COR-L47 (cell line): ENCODE data around the gene POLR1C.
"Not testable (repeated sequence)": the region's sequence is repeated elsewhere in the genome, so short reads cannot be mapped to it uniquely, and the experiment has no call there.

Source experiments
- DNase-seq: peaks from one replicate; lab custom pipeline; 2025; lab: John Stamatoyannopoulos, UW

Gene POLR1C

DNA sequence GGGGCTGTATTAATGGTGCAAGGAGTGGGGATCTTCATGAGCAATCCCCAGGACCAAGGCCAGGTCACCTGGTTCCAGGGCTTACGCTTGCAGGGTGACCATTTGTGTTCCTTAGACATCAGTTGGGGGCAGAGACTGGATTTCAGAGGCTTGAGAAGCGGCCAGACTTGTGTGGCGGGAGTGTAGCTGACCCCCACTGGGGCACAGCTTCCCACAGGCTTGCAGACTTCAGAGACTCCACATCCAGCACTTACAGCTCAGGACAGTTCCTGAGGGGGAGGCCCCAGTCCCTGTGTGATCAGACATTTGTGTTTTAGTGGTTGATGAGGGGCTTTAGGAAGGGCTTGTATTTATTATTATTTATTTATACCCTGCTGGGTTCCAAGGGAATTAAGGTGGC is 24.2 kb upstream of the POLR1C start:
- no peak for DNase-seq

- no peak for DNase-seq
These were observed 23.7 kb upstream of the POLR1C start for GRCh38 chr6:43493230-43493629.

DNA sequence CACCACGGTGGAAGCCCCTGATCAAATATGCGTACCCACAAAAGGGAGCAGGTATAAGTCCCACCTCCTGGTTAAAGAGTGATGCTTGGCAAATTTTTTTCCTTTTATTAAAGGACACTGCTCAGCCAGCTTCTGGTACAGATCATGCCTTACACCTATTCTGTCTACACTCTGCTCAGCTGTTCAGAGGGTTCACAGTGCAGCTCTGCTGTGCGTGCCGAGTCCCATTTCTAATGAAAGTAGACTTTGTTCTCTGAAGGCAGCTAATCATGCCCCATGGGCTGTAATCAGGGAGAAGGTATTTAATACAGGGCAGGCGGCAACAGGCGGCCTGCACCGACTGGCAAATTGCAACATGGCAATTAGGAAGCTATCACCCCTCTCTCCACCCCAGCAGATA is 23.1 kb upstream of the POLR1C start:
- no peak for DNase-seq

- DNase-seq: no peak
These were observed 22.6 kb upstream of the POLR1C start for GRCh38 chr6:43494321-43494720.

- DNase-seq: no peak
These were observed 22.1 kb upstream of the POLR1C start for GRCh38 chr6:43494766-43495165.

GRCh38 chr6:43495409-43495941 is 21.4 kb upstream of the POLR1C start:
- DNase-seq: no peak

- no peak for DNase-seq
These were observed 20.3 kb upstream of the POLR1C start for GRCh38 chr6:43496370-43497128.

DNA sequence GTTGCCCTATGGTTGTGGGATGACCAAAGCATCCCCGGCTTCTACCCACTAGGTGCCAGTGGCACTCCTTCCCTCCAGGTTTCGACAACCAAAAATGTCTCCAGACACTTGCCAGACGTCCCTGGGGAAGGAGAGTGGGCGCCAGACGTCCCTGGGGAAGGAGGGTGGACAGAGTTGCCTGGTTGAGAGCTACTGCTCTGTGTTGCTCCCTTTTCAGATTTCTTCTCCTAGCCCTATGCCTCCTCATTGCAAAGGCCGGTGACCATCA is 19.8 kb upstream of the POLR1C start:
- no peak for DNase-seq

DNA sequence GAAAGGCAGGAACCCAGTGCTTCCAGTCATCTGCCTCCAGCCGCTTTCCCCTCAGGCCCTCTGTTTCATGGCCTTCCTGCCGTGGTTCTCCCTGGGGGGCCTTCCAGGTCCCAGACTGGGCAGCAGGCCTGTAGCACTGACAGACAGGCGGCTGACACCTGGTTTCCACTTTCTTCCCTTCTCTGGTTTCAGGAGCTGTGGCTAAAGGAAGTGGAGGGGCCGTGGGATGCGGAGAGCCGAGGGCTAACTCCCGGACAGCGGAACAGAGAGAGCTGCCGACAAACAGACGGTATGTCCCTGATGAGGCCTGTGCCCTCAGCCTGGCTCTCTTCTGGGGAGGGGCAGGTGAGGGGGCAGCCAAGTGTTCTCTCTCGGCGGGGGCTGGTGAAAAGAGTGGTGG is 19.2 kb upstream of the POLR1C start:
- no peak for DNase-seq

DNA sequence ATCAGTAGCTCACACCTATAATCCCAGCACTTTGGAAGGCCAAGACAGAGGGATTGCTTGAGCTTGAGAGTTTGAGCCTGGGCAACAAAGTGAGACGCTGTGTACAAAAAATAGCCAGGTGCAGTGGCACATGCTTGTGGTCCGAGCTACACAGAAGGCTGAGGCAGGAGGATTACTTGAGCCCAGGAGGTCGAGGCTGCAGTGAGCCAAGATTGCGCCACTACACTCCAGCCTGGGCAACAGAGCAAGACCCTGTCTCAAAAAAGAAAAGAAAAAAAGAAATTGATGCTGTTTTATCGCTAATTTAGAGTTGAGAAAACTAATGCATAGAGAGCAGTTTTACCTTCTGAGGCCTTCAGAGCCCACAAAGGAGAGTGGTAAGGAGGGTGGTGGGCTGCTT is 18.6 kb upstream of the POLR1C start:
- not testable (repeated sequence) for DNase-seq

DNA sequence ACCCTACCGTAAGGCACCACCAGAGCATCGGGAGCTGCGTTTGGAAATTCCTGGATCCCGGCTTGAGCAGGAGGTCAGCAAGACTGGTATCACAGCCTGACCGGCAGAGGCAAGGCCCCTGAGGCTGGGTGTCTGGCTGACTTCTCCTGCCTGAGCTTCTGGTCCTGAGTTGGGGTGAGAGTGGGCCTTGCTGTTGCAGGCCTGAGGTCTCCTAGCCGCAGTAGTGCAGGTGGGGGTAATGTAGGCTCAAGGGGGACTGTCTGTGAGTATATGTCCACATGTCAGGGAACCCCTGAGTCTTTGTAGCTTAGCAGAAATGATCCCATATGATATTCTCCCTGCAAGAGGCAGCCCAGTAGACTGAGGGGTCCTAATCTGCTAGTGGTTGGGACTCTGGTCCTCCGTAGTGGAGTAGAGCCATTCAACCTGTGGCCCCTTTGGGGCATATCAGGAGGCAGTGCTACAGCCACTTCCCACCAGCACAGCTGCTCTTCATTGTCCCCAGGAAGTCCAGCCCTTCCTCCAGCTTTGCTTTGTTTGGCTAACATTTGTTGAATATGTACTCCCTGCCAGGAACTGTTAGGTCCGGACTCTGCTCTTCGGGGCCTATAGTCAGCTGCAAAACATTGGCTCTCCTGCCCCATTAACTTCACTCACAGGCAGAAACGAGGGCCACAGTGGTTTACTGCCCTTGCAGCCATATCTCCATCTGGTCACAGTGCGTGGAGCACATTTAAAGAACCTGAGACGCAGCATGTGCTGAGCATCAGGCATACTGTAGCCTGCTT is 17.7 kb upstream of the POLR1C start:
- DNase-seq: no peak

DNA sequence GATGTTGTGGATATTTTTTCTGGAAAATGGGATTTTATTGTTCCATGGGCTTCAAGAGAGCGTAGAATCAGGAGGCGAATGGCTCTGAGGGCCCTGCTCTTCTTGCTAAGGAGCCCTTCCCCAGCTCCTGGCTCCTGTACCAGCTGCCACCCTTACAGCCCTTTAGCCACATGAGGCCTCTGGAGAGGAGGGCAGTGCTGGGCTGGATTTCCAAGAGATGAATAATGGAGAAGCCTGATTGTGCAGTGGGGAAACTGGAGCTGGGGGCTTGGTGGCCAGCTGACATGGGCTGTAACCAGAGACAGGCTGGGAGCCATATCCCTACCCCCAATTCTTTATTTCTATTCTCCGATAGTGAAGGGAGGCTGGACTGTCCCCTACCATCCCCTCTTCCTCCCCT is 16.0 kb upstream of the POLR1C start:
- DNase-seq: no peak

DNA sequence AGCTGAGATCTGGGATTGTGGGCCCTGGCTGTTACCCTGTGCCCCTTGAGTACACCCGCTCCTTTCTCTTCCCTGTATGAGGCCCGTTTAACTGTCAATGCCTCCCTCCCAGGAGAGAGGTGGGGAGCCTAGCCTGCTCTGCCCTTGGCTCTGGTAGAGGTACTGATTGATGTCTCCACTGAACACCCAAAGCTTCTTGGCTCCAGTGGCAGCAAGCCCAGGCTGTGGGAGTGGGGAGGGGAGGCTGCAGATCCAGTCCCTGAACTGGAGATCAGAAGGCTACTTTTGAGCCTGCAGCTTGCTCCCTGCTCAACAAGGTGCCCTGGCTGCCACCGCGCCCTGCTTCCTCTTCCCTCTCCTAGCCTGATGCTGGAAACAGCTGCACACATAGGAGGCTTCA is 14.2 kb upstream of the POLR1C start:
- no peak for DNase-seq

DNA sequence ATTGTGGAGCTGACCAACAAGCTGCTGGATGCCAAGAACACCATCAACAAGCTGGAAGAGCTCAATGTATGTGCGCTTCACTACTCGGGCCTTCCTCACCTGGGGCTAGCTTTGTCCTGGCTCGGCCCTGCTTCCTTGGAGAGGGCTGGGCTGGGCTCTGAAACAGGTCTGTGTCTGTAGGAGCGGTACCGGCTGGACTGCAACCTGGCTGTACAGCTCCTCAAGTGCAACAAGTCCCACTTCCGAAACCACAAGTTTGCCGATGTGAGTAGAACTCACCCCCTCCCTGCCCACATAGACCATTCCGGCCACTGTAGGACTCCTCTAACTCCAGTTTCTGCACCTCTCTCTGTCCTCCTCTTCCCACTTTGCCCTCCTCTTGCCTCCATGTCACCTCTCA is 13.4 kb upstream of the POLR1C start:
- no peak for DNase-seq

- DNase-seq: no peak
These were observed 11.9 kb upstream of the POLR1C start for GRCh38 chr6:43504756-43505593.

DNA sequence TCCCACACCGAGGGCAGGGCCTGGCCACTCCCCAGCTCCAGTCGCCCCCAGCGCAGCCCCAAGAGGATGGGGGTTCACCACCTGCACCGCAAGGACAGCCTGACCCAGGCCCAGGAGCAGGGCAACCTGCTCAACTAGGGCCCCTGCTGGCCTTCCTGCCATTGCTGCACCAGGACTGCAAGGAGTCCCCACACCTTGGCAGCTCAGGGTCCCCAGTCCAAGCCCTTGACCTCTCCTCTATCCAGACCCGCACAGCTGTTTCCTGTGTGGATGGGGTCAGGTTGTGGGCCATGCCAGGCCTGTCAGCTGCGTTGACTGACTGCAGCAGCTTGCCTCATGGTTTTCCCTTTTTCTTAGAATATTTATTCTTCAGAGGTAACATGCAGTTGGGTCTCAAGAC is 11.2 kb upstream of the POLR1C start:
- no peak for DNase-seq

GRCh38 chr6:43506171-43506570 is 10.7 kb upstream of the POLR1C start:
- no peak for DNase-seq

DNA sequence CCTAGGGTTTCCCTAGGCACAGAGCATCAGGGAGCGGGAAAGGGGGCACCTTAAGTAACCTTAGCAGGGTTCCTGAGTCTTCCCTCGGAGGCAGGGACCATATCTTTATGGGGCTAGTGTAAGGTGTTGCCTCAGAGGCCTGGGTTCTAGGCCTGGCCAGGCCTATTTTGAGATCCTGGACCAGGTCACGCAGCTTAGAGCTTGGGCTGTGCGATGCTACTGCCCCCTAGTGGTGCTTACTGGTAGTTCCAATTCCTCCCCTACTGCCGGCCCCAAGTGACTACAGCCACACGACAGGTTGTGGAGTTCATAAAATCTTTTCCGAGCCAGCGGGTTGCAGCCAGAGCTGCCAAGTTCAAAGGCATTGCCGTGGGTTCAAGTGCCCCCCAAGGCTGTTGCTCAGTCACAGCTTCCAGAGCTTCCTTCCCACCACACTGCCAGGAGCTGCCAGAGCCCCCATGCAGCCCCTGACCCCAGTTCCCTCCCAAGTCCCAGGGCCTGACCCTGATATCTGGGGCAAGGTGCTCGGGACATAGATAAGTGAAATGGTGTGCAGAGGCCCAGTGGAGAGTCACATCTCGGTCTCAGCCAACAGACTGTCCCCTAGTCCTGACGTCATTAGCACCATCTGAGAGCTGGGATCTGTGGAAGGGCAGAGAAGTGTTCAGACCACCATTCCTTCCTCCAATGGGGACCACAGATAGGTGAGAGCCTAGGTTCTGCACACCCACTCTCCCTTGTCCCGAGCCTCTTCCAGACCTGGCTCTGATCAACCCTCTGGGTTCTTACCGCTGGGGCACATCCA is 10.0 kb upstream of the POLR1C start:
- peak; percentile 54 for DNase-seq

DNA sequence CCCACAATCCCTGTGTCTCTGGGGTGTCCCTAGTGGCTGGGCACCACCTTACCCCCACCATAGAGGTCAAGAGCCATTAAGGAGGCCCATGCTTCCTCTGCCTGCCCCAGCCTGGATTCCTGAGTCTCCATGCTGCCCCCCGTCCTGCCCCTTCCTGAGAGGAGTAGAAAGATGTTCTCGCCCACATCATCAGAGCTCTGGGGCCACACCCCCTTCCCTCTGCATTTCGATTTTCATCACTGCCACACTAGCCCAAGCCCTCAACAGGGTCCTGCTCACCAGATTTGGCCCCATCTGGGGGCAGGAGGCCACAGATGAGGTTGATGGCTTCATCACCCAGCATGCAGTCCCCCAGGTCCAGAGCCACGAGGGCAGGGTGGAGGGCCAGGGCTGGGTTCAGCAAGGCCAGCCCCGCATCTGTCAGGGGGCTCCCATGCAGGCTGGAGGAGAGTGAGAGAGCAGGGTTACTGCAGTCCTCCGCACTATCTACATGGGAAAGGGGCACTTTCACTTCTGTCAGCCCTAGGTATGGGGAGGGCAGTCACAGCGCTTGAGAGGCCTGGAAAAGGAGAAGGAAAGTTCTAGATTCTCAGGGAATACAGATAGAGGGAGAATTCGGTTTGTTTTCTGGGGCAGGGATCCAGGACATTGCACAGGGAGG is 8.3 kb upstream of the POLR1C start:
- no peak for DNase-seq

DNA sequence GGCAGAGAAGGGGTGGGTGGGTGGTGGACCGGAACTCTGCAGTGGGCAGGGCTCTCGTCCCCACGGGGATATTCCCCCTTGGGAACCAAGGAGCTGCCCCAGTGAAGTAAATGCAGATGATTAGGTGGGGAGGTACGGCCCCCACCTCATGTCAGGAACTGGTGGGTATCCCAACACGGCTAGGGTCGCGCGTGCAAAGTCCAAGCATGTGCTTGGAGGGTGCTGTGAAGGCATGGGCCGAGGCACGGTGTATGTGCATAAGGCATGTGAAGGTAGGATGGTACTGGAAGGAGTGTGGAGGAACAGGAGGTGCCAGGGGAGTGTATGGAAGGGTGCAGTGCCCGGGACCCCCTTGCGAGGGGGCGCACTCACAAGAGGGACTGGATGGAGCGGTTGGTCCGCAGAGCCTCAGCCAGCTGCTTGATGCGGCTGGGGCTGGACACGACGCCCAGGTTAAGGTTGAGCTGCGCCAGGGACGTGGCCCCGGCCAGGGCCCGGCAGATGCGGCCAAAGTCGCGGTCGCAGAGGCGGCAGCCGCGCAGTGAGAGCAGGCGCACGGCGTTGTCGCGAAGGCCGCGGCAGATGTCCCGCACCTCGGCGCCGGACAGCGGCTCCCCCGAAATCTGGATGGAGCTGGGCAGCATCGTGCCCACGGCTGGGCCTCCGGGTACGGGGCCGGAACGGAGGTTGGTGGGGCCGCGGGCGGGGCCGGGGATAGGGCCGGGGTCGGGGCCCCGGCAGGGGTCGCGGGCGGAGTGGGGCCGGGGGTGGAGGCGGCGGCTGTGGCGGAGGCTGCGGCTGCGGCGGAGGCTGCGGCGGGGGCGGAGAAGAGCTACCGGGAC is 7.5 kb upstream of the POLR1C start:
- no peak for DNase-seq
